AG10803 (cell line): Measurements from ENCODE around the gene FAM81A.
"Not testable (repeated sequence)": the region's sequence is repeated elsewhere in the genome, so short reads cannot be mapped to it uniquely, and the experiment has no call there.

Experiments used
- DNase-seq: peaks from one replicate; pipeline ENCODE4 v3.0.0; 2010; ENCODE audit warnings: low read depth
- H3K4me3 ChIP-seq: 2 replicates; pipeline ENCODE4 v1.5.1; 2011; ENCODE audit warnings: mild to moderate bottlenecking, low read length, control low read depth
- CTCF ChIP-seq: conservative IDR thresholded peaks from 2 replicates; pipeline ENCODE4 v1.5.1; 2011; ENCODE audit warnings: mild to moderate bottlenecking, low read length, control low read depth, inconsistent platforms

FAM81A gene

DNA sequence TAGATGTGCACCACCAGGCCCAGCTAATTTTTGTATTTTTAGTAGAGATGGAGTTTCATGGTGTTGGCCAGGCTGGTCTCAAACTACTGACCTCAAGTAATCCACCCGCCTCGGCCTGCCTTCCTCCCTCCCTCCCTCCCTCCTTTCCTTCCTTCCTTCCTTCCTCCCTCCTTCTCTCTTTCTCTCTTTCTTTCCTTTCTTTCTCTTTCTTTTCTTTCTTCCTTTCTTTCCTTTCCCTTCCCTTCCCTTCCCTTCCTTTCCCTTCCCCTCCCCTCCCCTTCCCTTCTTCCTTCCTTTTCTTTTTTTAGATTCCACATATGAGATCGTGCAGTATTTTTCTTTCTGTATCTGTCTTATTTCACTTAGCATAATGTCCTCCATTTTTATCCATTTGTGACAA, 81.3 kb downstream of the FAM81A start:
- H3K4me3 ChIP-seq = no peak overlapping the region
- TF ChIP-seq CTCF = no peak
- DNase-seq = no peak

DNA sequence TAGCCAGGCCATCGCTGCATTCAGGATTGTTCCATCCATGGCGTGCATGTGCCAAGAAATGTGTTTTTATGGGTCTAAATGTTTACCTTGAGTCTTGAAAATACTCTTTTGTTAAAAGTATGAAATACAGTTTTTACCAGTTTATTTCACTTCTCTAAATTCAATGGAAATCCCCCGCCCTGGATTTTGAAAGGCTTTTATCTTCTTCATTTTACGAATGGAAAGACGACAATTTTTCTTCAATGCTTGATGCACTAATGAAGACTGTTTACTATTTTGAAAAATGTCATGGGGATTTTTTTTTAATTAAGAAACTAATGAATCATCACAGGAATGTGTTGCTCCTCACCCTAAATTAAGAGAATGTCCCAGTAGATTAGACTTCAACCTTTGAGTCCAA, 83.5 kb downstream of the FAM81A start:
- DNase-seq = no peak
- H3K4me3 ChIP-seq = no peak overlapping the region
- no peak for TF ChIP-seq CTCF

GRCh38 chr15:59522988-59523461, 85.0 kb downstream of the FAM81A start:
- no peak for DNase-seq
- no peak overlapping the region for H3K4me3 ChIP-seq
- TF ChIP-seq CTCF = no peak

DNA sequence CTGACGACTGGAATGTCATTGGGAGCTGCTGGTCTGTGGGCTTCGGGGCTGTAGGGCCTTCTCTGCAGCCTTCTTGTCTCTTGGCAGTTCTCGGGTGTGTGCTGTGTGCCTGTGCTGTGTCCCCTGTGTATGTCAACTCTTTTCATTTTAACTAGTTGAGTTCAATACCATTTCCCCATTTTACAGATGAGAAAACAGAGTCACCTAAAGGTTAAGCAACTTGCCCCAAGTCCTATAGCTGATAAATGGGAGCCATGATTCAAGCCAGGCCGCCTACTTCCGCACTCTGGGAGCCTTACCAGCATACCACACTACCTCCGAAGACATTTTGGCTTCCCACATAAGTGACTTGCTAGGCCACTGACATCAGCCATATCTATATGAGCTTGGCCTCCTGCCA, 85.7 kb downstream of the FAM81A start:
- TF ChIP-seq CTCF = no peak
- H3K4me3 ChIP-seq = no peak overlapping the region
- no peak for DNase-seq

- no peak for TF ChIP-seq CTCF
- no peak overlapping the region for H3K4me3 ChIP-seq
- DNase-seq = no peak
Observed at GRCh38 chr15:59524331-59524731, 86.3 kb downstream of the FAM81A start.

DNA sequence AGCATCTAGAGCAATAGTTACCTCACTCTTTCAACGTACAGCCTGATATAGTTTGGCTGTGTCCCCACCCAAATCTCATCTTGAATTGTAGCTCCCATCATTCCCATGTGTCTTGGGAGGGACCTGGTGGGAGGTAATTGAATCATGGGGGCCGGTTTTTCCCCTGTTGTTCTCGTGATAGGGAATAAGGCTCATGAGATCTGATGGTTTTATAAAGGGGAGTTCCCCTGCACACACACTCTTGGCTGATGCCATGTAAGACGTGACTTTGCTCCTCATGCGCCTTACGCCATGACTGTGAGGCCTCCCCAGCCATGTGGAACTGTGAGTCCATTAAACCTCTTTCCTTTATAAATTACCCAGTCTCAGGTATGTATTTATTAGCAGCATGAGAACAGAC, 88.5 kb downstream of the FAM81A start:
- H3K4me3 ChIP-seq, DNase-seq: not testable (repeated sequence)

DNA sequence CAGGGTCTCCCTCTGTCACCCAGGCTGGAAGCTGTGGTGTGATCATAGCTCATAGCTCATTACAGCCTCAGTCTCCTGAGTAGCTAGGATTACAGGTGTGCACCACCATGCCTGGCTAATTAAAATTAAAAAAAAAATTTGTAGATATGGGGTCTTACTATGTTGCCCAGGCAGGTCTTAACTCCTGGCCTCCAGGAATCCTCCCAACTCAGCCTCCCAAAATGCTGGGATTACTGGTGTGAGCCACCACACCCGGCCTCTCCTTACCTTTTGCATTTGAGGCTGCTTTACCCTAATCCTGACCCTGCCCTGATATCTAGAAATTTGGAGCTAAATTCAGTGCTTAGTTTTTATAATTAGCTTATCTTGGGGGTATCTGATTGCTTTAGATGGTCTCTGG, 90.4 kb downstream of the FAM81A start:
- no peak for TF ChIP-seq CTCF
- DNase-seq = no peak
- no peak overlapping the region for H3K4me3 ChIP-seq

DNA sequence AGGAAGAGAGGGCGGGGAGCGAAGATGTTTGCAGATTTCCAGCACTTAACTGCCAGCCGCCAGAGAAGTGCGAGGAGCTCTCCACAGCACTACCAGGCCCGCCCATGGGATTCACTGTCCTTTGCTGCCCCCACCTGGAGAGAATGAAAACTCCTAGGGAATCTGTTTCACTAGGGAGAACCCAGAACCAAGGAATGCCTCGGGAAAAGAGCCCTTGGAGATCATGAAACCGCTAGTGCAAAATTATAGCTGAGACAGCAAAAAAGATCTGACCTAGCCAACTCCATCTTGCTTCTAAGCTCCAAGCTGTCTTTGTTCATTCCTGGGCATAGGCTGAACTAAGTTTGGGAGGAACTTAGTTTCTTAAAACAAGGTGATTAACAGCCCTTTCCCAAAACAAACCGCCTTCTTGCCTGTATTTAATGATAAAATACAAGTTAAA, 91.0 kb downstream of the FAM81A start:
- H3K4me3 ChIP-seq = no peak overlapping the region
- peak; percentile 78 for DNase-seq
- TF ChIP-seq CTCF = peak; percentile 88
